ENCODE data around the gene CFAP47. TPM values are rescaled to one million over a fixed set of nuclear protein-coding genes. Genes with fewer than 3 reads are reported as not detected.
"Not testable (repeated sequence)": the region's sequence is repeated elsewhere in the genome, so short reads cannot be mapped to it uniquely, and the experiment has no call there.

Gene CFAP47
- polyA plus RNA-seq, 2 donors = not detected

- 93 to 96% methylated on average over 5 of the region's 5 CpGs for WGBS, 2 donors
- H3K36me3 ChIP-seq (ENCODE audit: control insufficient read depth in 2 of 2, insufficient read depth in 2 of 2, low read length in 1 of 2); H3K9me3 ChIP-seq (ENCODE audit: control insufficient read depth in 2 of 2, insufficient read depth in 1 of 2, low read depth in 1 of 2, low read length in 1 of 2); H3K27ac ChIP-seq (ENCODE audit: low read depth in 2 of 2, low read length in 1 of 2); H3K4me3 ChIP-seq (ENCODE audit: low read depth in 1 of 2, low read length in 2 of 2); H3K27me3 ChIP-seq (ENCODE audit: control insufficient read depth in 1 of 2, insufficient read depth in 2 of 2, low read length in 2 of 2); H3K4me1 ChIP-seq (ENCODE audit: control insufficient read depth in 2 of 2, insufficient read depth in 2 of 2, low read length in 1 of 2): not testable (repeated sequence)
Observed at GRCh38 chrX:36075009-36075408, 155.5 kb downstream of the CFAP47 start.

- WGBS, 2 donors = 58 to 90% methylated on average over 1 of the region's 1 CpG
- no peak overlapping the region for H3K27ac ChIP-seq (ENCODE audit: low read depth in 2 of 2, low read length in 1 of 2)
- no peaks in the 10 kb centered on the region for H3K9me3 ChIP-seq (ENCODE audit: control insufficient read depth in 2 of 2, insufficient read depth in 1 of 2, low read depth in 1 of 2, low read length in 1 of 2)
- no peaks in the 10 kb centered on the region for H3K27me3 ChIP-seq (ENCODE audit: control insufficient read depth in 1 of 2, insufficient read depth in 2 of 2, low read length in 2 of 2)
- H3K4me1 ChIP-seq (ENCODE audit: control insufficient read depth in 2 of 2, insufficient read depth in 2 of 2, low read length in 1 of 2) = no peaks in the 10 kb centered on the region
- no peak overlapping the region for H3K4me3 ChIP-seq (ENCODE audit: low read depth in 1 of 2, low read length in 2 of 2)
- H3K36me3 ChIP-seq (ENCODE audit: control insufficient read depth in 2 of 2, insufficient read depth in 2 of 2, low read length in 1 of 2) = no peaks in the 10 kb centered on the region
Observed at GRCh38 chrX:36083256-36083655, 163.7 kb downstream of the CFAP47 start.

- Histone ChIP-seq H3K27ac (ENCODE audit: low read depth in 2 of 2, low read length in 1 of 2) (no peak overlapping the region), H3K27me3 (ENCODE audit: control insufficient read depth in 1 of 2, insufficient read depth in 2 of 2, low read length in 2 of 2) (no peaks in the 10 kb centered on the region), H3K4me3 (ENCODE audit: low read depth in 1 of 2, low read length in 2 of 2) (no peak overlapping the region), H3K9me3 (ENCODE audit: control insufficient read depth in 2 of 2, insufficient read depth in 1 of 2, low read depth in 1 of 2, low read length in 1 of 2) (no peaks in the 10 kb centered on the region), H3K4me1 (ENCODE audit: control insufficient read depth in 2 of 2, insufficient read depth in 2 of 2, low read length in 1 of 2) (no peaks in the 10 kb centered on the region), H3K36me3 (ENCODE audit: control insufficient read depth in 2 of 2, insufficient read depth in 2 of 2, low read length in 1 of 2) (no peaks in the 10 kb centered on the region)
- 65 to 78% methylated on average over 2 of the region's 2 CpGs for WGBS, 2 donors
Observed at GRCh38 chrX:36087366-36087765, 167.8 kb downstream of the CFAP47 start.

DNA sequence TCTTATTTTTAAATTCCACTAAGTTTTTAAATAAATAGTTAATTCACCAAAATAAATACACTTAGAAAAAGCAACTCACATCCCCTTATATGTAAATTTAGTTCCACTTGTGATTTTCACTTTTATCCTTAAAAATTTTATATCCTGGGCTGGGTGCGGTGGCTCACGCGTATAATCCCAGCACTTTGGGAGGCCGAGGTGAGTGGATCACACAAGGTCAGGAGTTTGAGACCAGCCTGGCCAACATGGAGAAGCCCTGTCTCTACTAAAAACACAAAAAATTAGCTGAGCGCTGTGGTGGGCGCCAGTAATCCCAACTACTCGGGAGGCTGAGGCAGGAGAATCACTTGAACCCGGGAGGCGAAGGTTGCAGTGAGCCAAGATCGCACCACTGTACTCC is 169.4 kb downstream of the CFAP47 start:
- not testable (repeated sequence) for H3K36me3 ChIP-seq (ENCODE audit: control insufficient read depth in 2 of 2, insufficient read depth in 2 of 2, low read length in 1 of 2); H3K27ac ChIP-seq (ENCODE audit: low read depth in 2 of 2, low read length in 1 of 2); H3K27me3 ChIP-seq (ENCODE audit: control insufficient read depth in 1 of 2, insufficient read depth in 2 of 2, low read length in 2 of 2); H3K4me3 ChIP-seq (ENCODE audit: low read depth in 1 of 2, low read length in 2 of 2); H3K4me1 ChIP-seq (ENCODE audit: control insufficient read depth in 2 of 2, insufficient read depth in 2 of 2, low read length in 1 of 2); H3K9me3 ChIP-seq (ENCODE audit: control insufficient read depth in 2 of 2, insufficient read depth in 1 of 2, low read depth in 1 of 2, low read length in 1 of 2)
- 90 to 94% methylated on average over 10 of the region's 10 CpGs for WGBS, 2 donors

- Histone ChIP-seq H3K9me3 (ENCODE audit: control insufficient read depth in 2 of 2, insufficient read depth in 1 of 2, low read depth in 1 of 2, low read length in 1 of 2) (no peaks in the 10 kb centered on the region), H3K27ac (ENCODE audit: low read depth in 2 of 2, low read length in 1 of 2) (no peak overlapping the region), H3K4me3 (ENCODE audit: low read depth in 1 of 2, low read length in 2 of 2) (no peak overlapping the region), H3K27me3 (ENCODE audit: control insufficient read depth in 1 of 2, insufficient read depth in 2 of 2, low read length in 2 of 2) (no peaks in the 10 kb centered on the region), H3K4me1 (ENCODE audit: control insufficient read depth in 2 of 2, insufficient read depth in 2 of 2, low read length in 1 of 2) (no peaks in the 10 kb centered on the region), H3K36me3 (ENCODE audit: control insufficient read depth in 2 of 2, insufficient read depth in 2 of 2, low read length in 1 of 2) (no peaks in the 10 kb centered on the region)
- WGBS, 2 donors = 63 to 72% methylated on average over 2 of the region's 2 CpGs
Observed at GRCh38 chrX:36102425-36102824, 182.9 kb downstream of the CFAP47 start.

GRCh38 chrX:36116222-36116621 is 196.7 kb downstream of the CFAP47 start:
- H3K36me3 ChIP-seq (ENCODE audit: control insufficient read depth in 2 of 2, insufficient read depth in 2 of 2, low read length in 1 of 2) = no peaks in the 10 kb centered on the region

GRCh38 chrX:36159254-36159653 is 239.7 kb downstream of the CFAP47 start:
- H3K4me3 ChIP-seq (ENCODE audit: low read depth in 1 of 2, low read length in 2 of 2) = no peak overlapping the region
- no peak overlapping the region for H3K27ac ChIP-seq (ENCODE audit: low read depth in 2 of 2, low read length in 1 of 2)
- H3K36me3 ChIP-seq (ENCODE audit: control insufficient read depth in 2 of 2, insufficient read depth in 2 of 2, low read length in 1 of 2) = no peaks in the 10 kb centered on the region
- H3K4me1 ChIP-seq (ENCODE audit: control insufficient read depth in 2 of 2, insufficient read depth in 2 of 2, low read length in 1 of 2) = no peaks in the 10 kb centered on the region
- WGBS, 2 donors = 54 to 67% methylated on average over 7 of the region's 7 CpGs
- no peaks in the 10 kb centered on the region for H3K9me3 ChIP-seq (ENCODE audit: control insufficient read depth in 2 of 2, insufficient read depth in 1 of 2, low read depth in 1 of 2, low read length in 1 of 2)
- no peaks in the 10 kb centered on the region for H3K27me3 ChIP-seq (ENCODE audit: control insufficient read depth in 1 of 2, insufficient read depth in 2 of 2, low read length in 2 of 2)

More at GRCh38 chrX:36116222-36116621, 196.7 kb downstream of the CFAP47 start:
- H3K27ac ChIP-seq (ENCODE audit: low read depth in 2 of 2, low read length in 1 of 2) = no peak overlapping the region
- 42 to 52% methylated on average over 5 of the region's 5 CpGs for WGBS, 2 donors
- no peaks in the 10 kb centered on the region for H3K9me3 ChIP-seq (ENCODE audit: control insufficient read depth in 2 of 2, insufficient read depth in 1 of 2, low read depth in 1 of 2, low read length in 1 of 2)
- no peaks in the 10 kb centered on the region for H3K27me3 ChIP-seq (ENCODE audit: control insufficient read depth in 1 of 2, insufficient read depth in 2 of 2, low read length in 2 of 2)
- H3K4me3 ChIP-seq (ENCODE audit: low read depth in 1 of 2, low read length in 2 of 2) = no peak overlapping the region
- no peaks in the 10 kb centered on the region for H3K4me1 ChIP-seq (ENCODE audit: control insufficient read depth in 2 of 2, insufficient read depth in 2 of 2, low read length in 1 of 2)

DNA sequence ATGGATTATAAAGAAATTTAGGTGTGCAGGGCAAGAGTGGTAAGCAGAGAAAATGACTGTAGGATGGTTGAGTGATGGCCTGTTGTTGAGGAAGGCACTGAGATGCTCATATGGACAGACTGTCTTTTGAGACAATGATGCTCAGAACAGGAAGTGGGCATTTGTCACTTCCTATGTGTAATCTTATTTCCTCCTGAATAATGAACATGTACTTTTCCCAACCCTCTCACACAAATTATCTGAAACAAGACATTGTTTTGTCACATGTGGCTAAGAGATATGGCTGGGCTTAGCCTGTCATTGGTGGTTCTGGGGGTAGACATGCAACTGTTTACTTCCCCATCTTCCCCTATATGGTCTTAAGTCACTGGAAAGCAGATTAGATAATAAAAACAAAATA is 240.5 kb downstream of the CFAP47 start:
- H3K27me3 ChIP-seq (ENCODE audit: control insufficient read depth in 1 of 2, insufficient read depth in 2 of 2, low read length in 2 of 2) = no peaks in the 10 kb centered on the region
- H3K4me1 ChIP-seq (ENCODE audit: control insufficient read depth in 2 of 2, insufficient read depth in 2 of 2, low read length in 1 of 2) = no peaks in the 10 kb centered on the region
- H3K9me3 ChIP-seq (ENCODE audit: control insufficient read depth in 2 of 2, insufficient read depth in 1 of 2, low read depth in 1 of 2, low read length in 1 of 2) = no peaks in the 10 kb centered on the region
- no peaks in the 10 kb centered on the region for H3K36me3 ChIP-seq (ENCODE audit: control insufficient read depth in 2 of 2, insufficient read depth in 2 of 2, low read length in 1 of 2)
- H3K4me3 ChIP-seq (ENCODE audit: low read depth in 1 of 2, low read length in 2 of 2) = no peak overlapping the region
- H3K27ac ChIP-seq (ENCODE audit: low read depth in 2 of 2, low read length in 1 of 2) = no peak overlapping the region

- no peaks in the 10 kb centered on the region for H3K27me3 ChIP-seq (ENCODE audit: control insufficient read depth in 1 of 2, insufficient read depth in 2 of 2, low read length in 2 of 2)
- no peak overlapping the region for H3K27ac ChIP-seq (ENCODE audit: low read depth in 2 of 2, low read length in 1 of 2)
- H3K4me3 ChIP-seq (ENCODE audit: low read depth in 1 of 2, low read length in 2 of 2) = no peak overlapping the region
- H3K36me3 ChIP-seq (ENCODE audit: control insufficient read depth in 2 of 2, insufficient read depth in 2 of 2, low read length in 1 of 2) = no peaks in the 10 kb centered on the region
- no peaks in the 10 kb centered on the region for H3K9me3 ChIP-seq (ENCODE audit: control insufficient read depth in 2 of 2, insufficient read depth in 1 of 2, low read depth in 1 of 2, low read length in 1 of 2)
- no peaks in the 10 kb centered on the region for H3K4me1 ChIP-seq (ENCODE audit: control insufficient read depth in 2 of 2, insufficient read depth in 2 of 2, low read length in 1 of 2)
Observed at GRCh38 chrX:36198575-36198974, 279.0 kb downstream of the CFAP47 start.

- no peak overlapping the region for H3K4me3 ChIP-seq (ENCODE audit: low read depth in 1 of 2, low read length in 2 of 2)
- H3K27ac ChIP-seq (ENCODE audit: low read depth in 2 of 2, low read length in 1 of 2) = no peak overlapping the region
- H3K9me3 ChIP-seq (ENCODE audit: control insufficient read depth in 2 of 2, insufficient read depth in 1 of 2, low read depth in 1 of 2, low read length in 1 of 2) = no peaks in the 10 kb centered on the region
- no peaks in the 10 kb centered on the region for H3K36me3 ChIP-seq (ENCODE audit: control insufficient read depth in 2 of 2, insufficient read depth in 2 of 2, low read length in 1 of 2)
- H3K27me3 ChIP-seq (ENCODE audit: control insufficient read depth in 1 of 2, insufficient read depth in 2 of 2, low read length in 2 of 2) = no peaks in the 10 kb centered on the region
- H3K4me1 ChIP-seq (ENCODE audit: control insufficient read depth in 2 of 2, insufficient read depth in 2 of 2, low read length in 1 of 2) = no peaks in the 10 kb centered on the region
Observed at GRCh38 chrX:36199928-36200327, 280.4 kb downstream of the CFAP47 start.

Measured in esophagus (tissue), 2 donors.